HPDE6-E6E7 (cell line): ENCODE data around the gene CRTC3.

Source experiments
- DNase-seq: peaks from one replicate; pipeline ENCODE4 v3.0.0; 2011; ENCODE audit warnings: missing footprints; ENCODE audit errors: extremely low spot score

The CRTC3 gene

GRCh38 chr15:90593499-90594158 lies 63.9 kb downstream of the CRTC3 start:
- DNase-seq: no peak

GRCh38 chr15:90594301-90594738 lies 64.6 kb downstream of the CRTC3 start:
- no peak for DNase-seq

- DNase-seq: no peak
These were observed 66.0 kb downstream of the CRTC3 start for GRCh38 chr15:90595763-90596155.

- no peak for DNase-seq
These were observed 67.2 kb downstream of the CRTC3 start for GRCh38 chr15:90596943-90597342.

GRCh38 chr15:90597577-90597976 lies 67.9 kb downstream of the CRTC3 start:
- no peak for DNase-seq

- no peak for DNase-seq
These were observed 68.4 kb downstream of the CRTC3 start for GRCh38 chr15:90598031-90598577.

GRCh38 chr15:90598679-90599078 lies 69.0 kb downstream of the CRTC3 start:
- no peak for DNase-seq

- no peak for DNase-seq
These were observed 69.4 kb downstream of the CRTC3 start for GRCh38 chr15:90599116-90599515.

- DNase-seq: no peak
These were observed 69.9 kb downstream of the CRTC3 start for GRCh38 chr15:90599644-90600043.

GRCh38 chr15:90600954-90601353 lies 71.2 kb downstream of the CRTC3 start:
- DNase-seq: no peak

- DNase-seq: no peak
These were observed 74.2 kb downstream of the CRTC3 start for GRCh38 chr15:90603893-90604292.

- no peak for DNase-seq
These were observed 76.9 kb downstream of the CRTC3 start for GRCh38 chr15:90606641-90607040.

- DNase-seq: no peak
These were observed 77.6 kb downstream of the CRTC3 start for GRCh38 chr15:90607361-90607760.

GRCh38 chr15:90609242-90610180 lies 79.8 kb downstream of the CRTC3 start:
- no peak for DNase-seq

- no peak for DNase-seq
These were observed 80.5 kb downstream of the CRTC3 start for GRCh38 chr15:90610190-90610589.

GRCh38 chr15:90611157-90611556 lies 81.4 kb downstream of the CRTC3 start:
- DNase-seq: no peak

- DNase-seq: no peak
These were observed 87.4 kb downstream of the CRTC3 start for GRCh38 chr15:90617171-90617570.

GRCh38 chr15:90617668-90618097 lies 88.0 kb downstream of the CRTC3 start:
- no peak for DNase-seq

GRCh38 chr15:90618330-90619125 lies 88.8 kb downstream of the CRTC3 start:
- DNase-seq: no peak

- DNase-seq: no peak
These were observed 89.7 kb downstream of the CRTC3 start for GRCh38 chr15:90619468-90619867.

GRCh38 chr15:90619939-90620338 lies 90.2 kb downstream of the CRTC3 start:
- no peak for DNase-seq
